Measurements from ENCODE around the gene MORC1. TPM values are rescaled to one million over a fixed set of nuclear protein-coding genes. Genes with fewer than 3 reads are reported as not detected.

Gene MORC1
- total RNA-seq, 4 donors from 2014 or later: not detected

DNA sequence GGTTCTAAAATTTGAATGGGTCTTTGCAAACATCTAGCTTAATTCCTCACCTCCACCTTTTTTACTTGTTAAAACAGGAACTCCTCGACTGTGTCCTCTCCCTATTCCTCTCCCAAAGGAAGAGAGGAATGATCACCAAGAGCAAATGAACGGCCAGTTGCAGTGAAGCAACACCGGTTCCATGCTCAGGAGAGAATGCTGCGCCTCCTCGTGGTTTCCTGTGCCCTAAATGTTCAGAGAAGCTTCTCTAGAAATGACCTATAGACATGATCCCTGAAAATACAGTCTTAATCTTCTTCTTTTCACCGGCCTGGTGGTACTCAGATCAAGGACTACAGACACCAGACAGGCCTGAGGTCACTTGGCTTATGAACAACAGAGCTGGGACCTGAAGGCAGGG is 99.1 kb downstream of the MORC1 start:
- ATAC-seq: no peak
- TF ChIP-seq CTCF (IDR thresholded peaks at IDR 0.05 in 4 of 5, conservative IDR thresholded peaks at IDR 0.05 in 1 of 5) (no peak), POLR2A (IDR thresholded peaks at IDR 0.05) (no peak)

DNA sequence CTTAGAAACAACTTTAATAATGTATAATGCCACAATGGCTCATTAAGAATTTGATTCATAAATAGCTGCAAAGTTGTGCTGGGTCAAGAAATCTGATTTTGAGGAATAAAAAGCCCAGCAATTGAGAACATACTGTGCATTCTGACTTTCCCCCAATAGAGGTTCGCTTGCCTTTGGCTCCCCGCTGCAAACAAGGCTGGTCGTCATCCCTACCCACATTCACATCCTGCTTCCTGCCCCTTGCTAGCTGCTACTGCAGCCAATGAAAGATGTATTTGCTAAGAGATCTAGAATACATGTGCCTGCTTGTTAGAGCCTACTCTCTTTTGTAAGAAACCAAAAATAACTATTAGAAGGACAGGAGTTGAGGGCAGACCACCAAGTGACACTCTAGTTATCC is 112.5 kb downstream of the MORC1 start:
- Histone ChIP-seq H3K36me3 (no peaks in the 10 kb centered on the region), H3K27ac (no peak overlapping the region), H3K9me3 (no peaks in the 10 kb centered on the region), H3K27me3 (no peaks in the 10 kb centered on the region), H3K4me1 (no peaks in the 10 kb centered on the region), H3K4me3 (no peak overlapping the region)
- intact Hi-C loops (cut with DNase I; ENCODE audit: low total_unique reads): no loop called here
- TF ChIP-seq CTCF (IDR thresholded peaks at IDR 0.05 in 4 of 5, conservative IDR thresholded peaks at IDR 0.05 in 1 of 5) (no peak), POLR2A (IDR thresholded peaks at IDR 0.05) (no peak)
- in situ Hi-C loops (cut with MboI; ENCODE audit: low sequenced_read_pairs in 4 of 4): no loop called here
- ATAC-seq (no peak), DNase-seq (no peak)

More for the DNA sequence above, 99.1 kb downstream of the MORC1 start:
- H3K36me3 ChIP-seq: no peaks in the 10 kb centered on the region
- no peak overlapping the region for H3K4me3 ChIP-seq
- no peaks in the 10 kb centered on the region for H3K27me3 ChIP-seq
- no peak overlapping the region for H3K27ac ChIP-seq
- H3K9me3 ChIP-seq: no peaks in the 10 kb centered on the region
- intact Hi-C loops (cut with DNase I; ENCODE audit: low total_unique reads) (no loop called here), in situ Hi-C loops (cut with MboI; ENCODE audit: low sequenced_read_pairs in 4 of 4) (no loop called here)
- H3K4me1 ChIP-seq: no peaks in the 10 kb centered on the region
- DNase-seq: no peak

GRCh38 chr3:108998436-108998835 is 119.5 kb downstream of the MORC1 start:
- H3K4me1 ChIP-seq: no peaks in the 10 kb centered on the region
- no peaks in the 10 kb centered on the region for H3K27me3 ChIP-seq
- no peaks in the 10 kb centered on the region for H3K36me3 ChIP-seq
- TF ChIP-seq POLR2A (IDR thresholded peaks at IDR 0.05): no peak
- no peak for TF ChIP-seq CTCF (IDR thresholded peaks at IDR 0.05 in 4 of 5, conservative IDR thresholded peaks at IDR 0.05 in 1 of 5)
- intact Hi-C loops (cut with DNase I; ENCODE audit: low total_unique reads): no loop called here
- no peak overlapping the region for H3K27ac ChIP-seq
- in situ Hi-C loops (cut with MboI; ENCODE audit: low sequenced_read_pairs in 4 of 4): no loop called here
- no peaks in the 10 kb centered on the region for H3K9me3 ChIP-seq
- no peak overlapping the region for H3K4me3 ChIP-seq
- ATAC-seq (no peak), DNase-seq (no peak)

DNA sequence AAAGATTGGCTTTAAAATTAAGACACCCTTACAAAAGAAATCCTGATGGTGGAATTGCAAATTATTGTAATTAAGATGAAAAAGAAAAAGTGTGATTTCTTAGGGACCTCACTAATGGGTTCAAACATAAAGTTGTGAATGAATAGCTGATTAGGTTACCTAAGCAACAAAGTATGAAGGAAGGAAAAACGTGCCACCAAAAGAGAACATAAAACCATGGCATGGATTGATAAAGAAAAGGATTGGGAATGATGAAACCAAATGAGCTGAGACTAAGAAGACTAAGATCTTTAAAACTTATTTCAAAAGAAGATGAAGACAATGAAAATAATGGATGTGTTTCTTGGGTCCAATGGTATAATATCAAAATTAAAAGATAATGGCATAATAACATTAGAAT is 132.1 kb downstream of the MORC1 start:
- Histone ChIP-seq H3K4me1 (no peaks in the 10 kb centered on the region), H3K27me3 (no peaks in the 10 kb centered on the region), H3K36me3 (no peaks in the 10 kb centered on the region), H3K27ac (no peak overlapping the region), H3K9me3 (no peaks in the 10 kb centered on the region), H3K4me3 (no peak overlapping the region)
- TF ChIP-seq CTCF (IDR thresholded peaks at IDR 0.05 in 4 of 5, conservative IDR thresholded peaks at IDR 0.05 in 1 of 5) (no peak), POLR2A (IDR thresholded peaks at IDR 0.05) (no peak)
- DNase-seq (no peak), ATAC-seq (no peak)
- in situ Hi-C loops (cut with MboI; ENCODE audit: low sequenced_read_pairs in 4 of 4) (no loop called here), intact Hi-C loops (cut with DNase I; ENCODE audit: low total_unique reads) (no loop called here)

DNA sequence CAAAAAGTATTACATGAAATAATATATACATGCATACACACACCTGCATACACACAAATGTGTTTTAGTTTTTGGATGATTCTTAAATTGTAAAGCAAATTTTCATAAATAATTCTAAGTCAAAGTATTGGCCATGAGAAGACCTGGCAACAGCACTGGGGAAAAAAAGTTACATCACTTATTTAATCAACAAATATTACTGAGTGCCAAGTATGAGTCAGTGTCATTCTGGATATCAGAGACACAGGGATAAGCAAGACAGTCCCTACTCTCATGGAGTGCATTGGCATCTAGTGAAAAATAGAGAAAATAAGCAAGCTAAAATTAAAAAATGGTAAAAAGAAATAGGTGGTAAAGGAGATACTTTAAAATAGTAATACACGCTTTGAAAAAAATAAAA is 134.9 kb downstream of the MORC1 start:
- in situ Hi-C loops (cut with MboI; ENCODE audit: low sequenced_read_pairs in 4 of 4) (no loop called here), intact Hi-C loops (cut with DNase I; ENCODE audit: low total_unique reads) (no loop called here)
- DNase-seq: no peak
- ATAC-seq: no peak
- no peaks in the 10 kb centered on the region for H3K36me3 ChIP-seq
- H3K9me3 ChIP-seq: no peaks in the 10 kb centered on the region
- TF ChIP-seq CTCF (IDR thresholded peaks at IDR 0.05 in 4 of 5, conservative IDR thresholded peaks at IDR 0.05 in 1 of 5) (no peak), POLR2A (IDR thresholded peaks at IDR 0.05) (no peak)
- H3K27ac ChIP-seq: no peak overlapping the region
- H3K4me1 ChIP-seq: no peaks in the 10 kb centered on the region
- H3K4me3 ChIP-seq: no peak overlapping the region
- H3K27me3 ChIP-seq: no peaks in the 10 kb centered on the region

Data from gastrocnemius medialis (tissue), 4 donors.